Kidney (tissue), 14 donors: ENCODE measurements around the gene NOTCH1. TPM values are rescaled to one million over a fixed set of nuclear protein-coding genes. Genes with fewer than 3 reads are reported as not detected.

Experiments used
- DNase-seq, 5 donors: peaks; one replicate each; pipeline ENCODE4 v3.0.0-alpha.2; 2013 to 2020
- FAIRE-seq: peaks from 2 replicates; lab custom pipeline; 2012; peaks lifted over from hg19 to GRCh38; lab: Jason Lieb, UNC
- H3K27ac ChIP-seq, 2 donors: one replicate each; pipeline ENCODE4 v1.7.0; 2013; ENCODE audit warnings: low read depth in 2 of 2, low read length in 2 of 2, inconsistent platforms in 1 of 2
- H3K27me3 ChIP-seq: one replicate; pipeline ENCODE4 v1.7.1; 2013; ENCODE audit warnings: low read length, inconsistent platforms; ENCODE audit not compliant: control insufficient read depth, insufficient read depth
- H3K36me3 ChIP-seq, 3 donors: one replicate each; pipeline versions ENCODE4 v1.7.0 to v1.7.1; 2013; ENCODE audit warnings: low read length in 3 of 3, control low read depth in 1 of 3, inconsistent platforms in 1 of 3; ENCODE audit not compliant: insufficient read depth in 3 of 3, control insufficient read depth in 2 of 3
- H3K4me1 ChIP-seq, 3 donors: one replicate each; pipeline versions ENCODE4 v1.7.0 to v1.7.1; 2013; ENCODE audit warnings: low read length in 3 of 3, inconsistent platforms in 1 of 3, low read depth in 1 of 3; ENCODE audit not compliant: control insufficient read depth in 2 of 3, insufficient read depth in 2 of 3
- H3K4me3 ChIP-seq, 3 donors: one replicate each; pipeline versions ENCODE4 v1.7.0 to v1.8.1; 2013; ENCODE audit warnings: low read length in 3 of 3, control low read depth in 1 of 3, inconsistent platforms in 1 of 3
- H3K9ac ChIP-seq, 3 donors: one replicate each; pipeline versions ENCODE4 v1.7.0 to v1.7.1; 2013; ENCODE audit warnings: low read length in 3 of 3, control low read depth in 1 of 3, inconsistent platforms in 1 of 3
- H3K9me3 ChIP-seq, 3 donors: one replicate each; pipeline versions ENCODE4 v1.7.0 to v1.7.1; 2013; ENCODE audit warnings: low read length in 3 of 3, control low read depth in 1 of 3, inconsistent platforms in 1 of 3; ENCODE audit not compliant: control insufficient read depth in 2 of 3, insufficient read depth in 1 of 3
- CTCF ChIP-seq: IDR thresholded peaks from 3 replicates; pipeline ENCODE4 v1.5.1; 2012; ENCODE audit warnings: mild to moderate bottlenecking, moderate library complexity, borderline replicate concordance; ENCODE audit not compliant: insufficient read depth; ENCODE audit errors: extremely low read depth
- intact Hi-C: fragments of 100-400 bp; cut with DNase I; formaldehyde crosslinking; loops from one replicate; pipeline ENCODE4 v1.11.1; 2022
- polyA plus RNA-seq: library from polyadenylated mRNA; stranded (reverse); fragments of 350-450 nt; fragmentation: Illumina TruSeq; extraction: RNeasy Lipid Tissue Mini Kit (QIAGEN cat#74804); gene quantifications from one replicate; pipeline ENCODE4 v1.2.3, GENCODE V29; 2014; ENCODE audit warnings: low read depth, low replicate concordance; ENCODE audit not compliant: insufficient read depth
- total RNA-seq: library from RNA; stranded (reverse); fragmentation: NEBNext Ultra II Directional; extraction: Animal tissue kit (Norgen Biotek cat#: 25700); gene quantifications from one replicate; pipeline ENCODE4 v1.2.1, GENCODE V29; 2021
- donor health status: control.
- donor health status: control.
- donor health status: control.
- donor health status: control.
- donor health status: control.
- donor health status: DM: yes; HTN: yes; CAD: no.
- donor health status: Normal renal cell carcinoma (clear cell type).

Gene NOTCH1
- total and polyA plus RNA-seq, 2 donors from 2014 or later, result 6.5 to 77.2 TPM

GRCh38 chr9:136557036-136557435 is 11.2 kb upstream of the NOTCH1 start:
- intact Hi-C loops, result no loop called here
- H3K27ac ChIP-seq, result no peak overlapping the region
- H3K9ac ChIP-seq, result no peak overlapping the region

GRCh38 chr9:136556166-136556565 is 10.3 kb upstream of the NOTCH1 start:
- no peak for DNase-seq
- Histone ChIP-seq H3K9ac (no peak overlapping the region), H3K36me3 (no peaks in the 10 kb centered on the region), H3K4me1 (peaks cover 0 to 12% (median 0%) of the 10 kb centered on the region in 3 donors), H3K9me3 (no peaks in the 10 kb centered on the region), H3K27me3 (no peaks in the 10 kb centered on the region), H3K4me3 (no peak overlapping the region), H3K27ac (no peak overlapping the region)
- no peak for TF ChIP-seq CTCF
- FAIRE-seq, result no peak
- intact Hi-C loops, result no loop called here

More at GRCh38 chr9:136557036-136557435, 11.2 kb upstream of the NOTCH1 start:
- FAIRE-seq (no peak), DNase-seq (peak in 1 of 5 donors; percentile 72)
- no peaks in the 10 kb centered on the region for H3K27me3 ChIP-seq
- no peaks in the 10 kb centered on the region for H3K36me3 ChIP-seq
- H3K4me3 ChIP-seq, result no peak overlapping the region
- H3K4me1 ChIP-seq, result peaks cover 0 to 12% (median 0%) of the 10 kb centered on the region in 3 donors
- H3K9me3 ChIP-seq, result no peaks in the 10 kb centered on the region
- TF ChIP-seq CTCF, result no peak

- Histone ChIP-seq H3K27ac (no peak overlapping the region), H3K27me3 (no peaks in the 10 kb centered on the region), H3K9ac (no peak overlapping the region), H3K4me1 (peaks cover 0 to 24% (median 0%) of the 10 kb centered on the region in 3 donors), H3K36me3 (no peaks in the 10 kb centered on the region), H3K4me3 (no peak overlapping the region), H3K9me3 (no peaks in the 10 kb centered on the region)
- DNase-seq (no peak), FAIRE-seq (no peak)
- intact Hi-C loops, result no loop called here
- TF ChIP-seq CTCF, result no peak
Measured at GRCh38 chr9:136554870-136555269, 9.0 kb upstream of the NOTCH1 start.

- DNase-seq, result no peak
- no peak for FAIRE-seq
- no peak for TF ChIP-seq CTCF
- Histone ChIP-seq H3K9ac (no peak overlapping the region), H3K27me3 (no peaks in the 10 kb centered on the region), H3K36me3 (no peaks in the 10 kb centered on the region), H3K9me3 (no peaks in the 10 kb centered on the region), H3K27ac (no peak overlapping the region), H3K4me3 (no peak overlapping the region), H3K4me1 (peaks cover 0 to 20% (median 0%) of the 10 kb centered on the region in 3 donors)
- intact Hi-C loops, result no loop called here
Measured at GRCh38 chr9:136553581-136553980, 7.7 kb upstream of the NOTCH1 start.
